Fibroblast of mammary gland (primary cell): ENCODE data around the gene PLCL2.

ENCODE experiments used
- DNase-seq: peaks from one replicate; pipeline ENCODE4 v3.0.0-alpha.2; 2010; ENCODE audit warnings: low read depth
- H3K4me3 ChIP-seq: 2 replicates; pipeline ENCODE4 v1.5.1; 2011; ENCODE audit warnings: low read depth, mild to moderate bottlenecking, low read length, moderate library complexity; ENCODE audit not compliant: control insufficient read depth
- TF ChIP-seq, protein P1 (sequence below): conservative IDR thresholded peaks from 2 replicates; pipeline ENCODE4 v1.5.1; 2011; ENCODE audit warnings: low read depth, low read length, inconsistent platforms; ENCODE audit not compliant: control insufficient read depth, insufficient read depth

Gene PLCL2

GRCh38 chr3:17111586-17111985, 226.8 kb downstream of the PLCL2 start:
- TF ChIP-seq, protein P1, sequence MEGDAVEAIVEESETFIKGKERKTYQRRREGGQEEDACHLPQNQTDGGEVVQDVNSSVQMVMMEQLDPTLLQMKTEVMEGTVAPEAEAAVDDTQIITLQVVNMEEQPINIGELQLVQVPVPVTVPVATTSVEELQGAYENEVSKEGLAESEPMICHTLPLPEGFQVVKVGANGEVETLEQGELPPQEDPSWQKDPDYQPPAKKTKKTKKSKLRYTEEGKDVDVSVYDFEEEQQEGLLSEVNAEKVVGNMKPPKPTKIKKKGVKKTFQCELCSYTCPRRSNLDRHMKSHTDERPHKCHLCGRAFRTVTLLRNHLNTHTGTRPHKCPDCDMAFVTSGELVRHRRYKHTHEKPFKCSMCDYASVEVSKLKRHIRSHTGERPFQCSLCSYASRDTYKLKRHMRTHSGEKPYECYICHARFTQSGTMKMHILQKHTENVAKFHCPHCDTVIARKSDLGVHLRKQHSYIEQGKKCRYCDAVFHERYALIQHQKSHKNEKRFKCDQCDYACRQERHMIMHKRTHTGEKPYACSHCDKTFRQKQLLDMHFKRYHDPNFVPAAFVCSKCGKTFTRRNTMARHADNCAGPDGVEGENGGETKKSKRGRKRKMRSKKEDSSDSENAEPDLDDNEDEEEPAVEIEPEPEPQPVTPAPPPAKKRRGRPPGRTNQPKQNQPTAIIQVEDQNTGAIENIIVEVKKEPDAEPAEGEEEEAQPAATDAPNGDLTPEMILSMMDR = no peak
- DNase-seq = peak; percentile 84
- H3K4me3 ChIP-seq = no peak overlapping the region

DNA sequence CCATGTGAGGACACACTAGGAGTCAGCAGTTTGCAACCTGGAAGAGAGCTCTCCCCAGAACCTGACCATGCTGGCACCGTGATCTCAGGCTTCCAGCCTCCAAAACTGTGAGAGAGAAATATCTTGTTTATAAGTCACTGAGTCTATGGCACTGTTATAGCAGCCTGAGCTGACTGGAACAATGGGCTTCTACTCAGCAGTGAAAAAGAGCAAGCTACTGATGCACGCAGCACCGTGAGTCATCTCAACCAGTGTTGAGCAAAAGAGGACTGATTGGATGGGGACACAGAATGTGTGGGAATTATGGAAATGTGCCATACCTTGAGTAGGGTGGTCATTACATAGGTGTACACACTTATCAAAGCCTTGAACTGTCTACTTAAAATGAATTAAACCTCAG, 230.4 kb downstream of the PLCL2 start:
- TF ChIP-seq, protein P1 = no peak
- peak; percentile 57 for DNase-seq
- H3K4me3 ChIP-seq = no peak overlapping the region

DNA sequence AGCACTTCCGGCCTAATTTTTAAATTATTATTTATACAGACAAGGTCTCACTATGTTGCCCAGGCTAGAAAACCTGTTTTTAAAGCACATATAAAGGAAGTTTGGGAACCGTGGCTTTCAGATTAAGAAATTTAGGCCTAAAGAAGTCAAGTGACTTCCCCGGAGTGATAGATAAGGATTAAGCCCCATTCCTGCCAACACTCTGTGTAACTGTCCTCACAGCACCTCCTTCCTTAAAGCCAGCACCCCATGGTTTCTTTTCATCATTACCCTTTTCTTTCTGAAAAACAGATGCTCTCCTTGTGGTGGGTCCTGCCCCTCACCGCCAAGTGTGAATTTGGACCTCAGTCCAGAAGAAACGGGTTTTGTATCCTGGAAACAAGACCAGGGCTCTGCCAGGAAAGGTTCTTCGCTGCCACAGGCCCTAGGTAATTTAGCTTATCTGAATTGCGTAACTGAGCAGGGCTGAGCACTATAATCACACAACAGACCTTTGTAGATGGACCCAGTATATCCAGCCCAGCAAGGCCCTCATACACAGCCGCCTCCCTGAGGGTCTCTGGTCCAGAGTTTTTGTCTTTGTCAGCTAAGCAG, 231.3 kb downstream of the PLCL2 start:
- TF ChIP-seq, protein P1 = no peak

DNA sequence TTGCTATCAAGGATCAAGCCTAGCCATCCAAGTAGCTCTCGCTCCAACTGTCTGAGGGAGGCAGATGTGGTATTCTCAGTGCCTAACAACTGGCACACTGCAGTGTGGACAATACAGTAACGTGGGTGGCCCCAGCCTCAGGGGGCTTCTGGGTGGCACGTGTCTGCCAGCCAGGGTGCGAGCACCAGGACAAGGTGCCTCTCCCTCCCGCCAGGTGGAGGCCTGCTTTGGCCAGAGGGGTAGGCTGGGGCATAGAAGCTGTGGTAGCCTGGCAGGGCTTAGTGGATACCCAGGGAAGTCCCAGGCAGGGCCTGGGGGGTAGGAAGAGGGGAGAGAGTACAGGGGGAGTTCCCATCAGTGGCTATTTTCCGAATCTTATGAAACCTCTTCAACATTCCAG, 234.0 kb downstream of the PLCL2 start:
- no peak overlapping the region for H3K4me3 ChIP-seq
- DNase-seq = no peak
- TF ChIP-seq, protein P1 = no peak

More for the DNA sequence above, 231.3 kb downstream of the PLCL2 start:
- no peak overlapping the region for H3K4me3 ChIP-seq
- DNase-seq = no peak

DNA sequence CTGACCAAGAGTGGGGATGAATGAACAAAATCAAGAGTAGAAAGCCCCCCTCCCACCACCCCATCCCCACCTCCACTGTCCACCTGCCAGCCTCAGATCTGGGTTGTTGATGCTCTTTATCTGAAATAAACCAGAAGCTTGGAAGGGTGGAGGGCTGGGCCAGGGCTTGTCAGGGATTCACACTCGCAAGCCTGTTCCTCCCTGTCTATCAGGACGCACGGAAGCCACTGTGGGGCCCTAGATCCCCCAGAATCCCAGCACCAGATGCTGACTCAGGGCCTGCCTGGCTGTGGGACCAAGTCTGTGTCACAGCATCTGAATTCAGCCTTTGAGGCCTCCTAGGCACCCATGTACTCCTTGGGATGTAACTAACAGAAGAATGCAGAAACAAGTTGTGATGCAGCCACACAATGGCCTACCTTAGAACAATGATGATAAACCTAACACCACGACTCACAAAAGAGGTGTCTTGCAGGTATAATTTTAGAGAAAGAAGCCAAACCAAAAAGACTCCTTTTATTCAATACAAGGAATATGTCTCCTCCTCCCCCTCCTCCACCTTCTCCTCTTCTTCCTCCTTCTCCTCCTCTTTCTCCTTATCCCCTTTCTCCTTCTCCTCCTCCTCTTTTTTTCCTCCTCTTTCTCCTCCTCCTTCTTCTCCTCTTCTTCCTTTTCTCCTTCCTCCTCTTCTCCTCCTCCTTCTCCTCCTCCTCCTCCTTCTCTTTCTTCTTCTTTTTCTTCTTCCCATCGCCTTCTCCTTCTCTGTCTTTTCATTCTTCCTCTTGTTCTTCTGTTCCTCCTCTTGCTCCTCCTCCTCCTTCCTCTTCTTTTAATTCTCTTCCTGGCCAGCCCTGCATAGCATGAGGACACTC, 234.7 kb downstream of the PLCL2 start:
- no peak for DNase-seq
- TF ChIP-seq, protein P1 = no peak
- no peak overlapping the region for H3K4me3 ChIP-seq

DNA sequence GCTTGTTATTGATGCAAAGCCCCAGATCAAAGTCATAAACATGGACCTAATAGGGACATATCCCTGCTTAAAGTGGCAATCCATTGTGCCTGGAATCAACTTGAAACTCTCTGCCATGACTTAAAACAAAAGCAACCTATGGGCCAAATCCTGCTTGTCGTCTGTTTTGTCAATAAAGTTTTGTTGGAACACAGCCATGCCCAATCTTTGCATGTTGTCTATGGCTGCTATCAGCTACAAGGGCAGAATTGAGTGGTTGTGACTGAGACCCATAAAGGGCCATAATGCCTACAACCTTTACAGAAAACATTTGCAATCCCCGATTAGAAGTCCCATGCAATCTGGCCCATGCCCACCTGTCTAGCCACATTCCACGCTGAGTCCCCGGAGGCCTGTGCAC, 235.4 kb downstream of the PLCL2 start:
- no peak overlapping the region for H3K4me3 ChIP-seq
- TF ChIP-seq, protein P1 = no peak
- no peak for DNase-seq
